Kidney (tissue), 14 donors: ENCODE data around the gene HAND1. TPM values are rescaled to one million over a fixed set of nuclear protein-coding genes. Genes with fewer than 3 reads are reported as not detected.

Experiments
- DNase-seq, 5 donors: peaks; one replicate each; pipeline ENCODE4 v3.0.0-alpha.2; 2013 to 2020
- FAIRE-seq: peaks from 2 replicates; lab custom pipeline; 2012; peaks lifted over from hg19 to GRCh38; lab: Jason Lieb, UNC
- H3K27ac ChIP-seq, 2 donors: one replicate each; pipeline ENCODE4 v1.7.0; 2013; ENCODE audit warnings: low read depth in 2 of 2, low read length in 2 of 2, inconsistent platforms in 1 of 2
- H3K27me3 ChIP-seq: one replicate; pipeline ENCODE4 v1.7.1; 2013; ENCODE audit warnings: low read length, inconsistent platforms; ENCODE audit not compliant: control insufficient read depth, insufficient read depth
- H3K36me3 ChIP-seq, 3 donors: one replicate each; pipeline versions ENCODE4 v1.7.0 to v1.7.1; 2013; ENCODE audit warnings: low read length in 3 of 3, control low read depth in 1 of 3, inconsistent platforms in 1 of 3; ENCODE audit not compliant: insufficient read depth in 3 of 3, control insufficient read depth in 2 of 3
- H3K4me1 ChIP-seq, 3 donors: one replicate each; pipeline versions ENCODE4 v1.7.0 to v1.7.1; 2013; ENCODE audit warnings: low read length in 3 of 3, inconsistent platforms in 1 of 3, low read depth in 1 of 3; ENCODE audit not compliant: control insufficient read depth in 2 of 3, insufficient read depth in 2 of 3
- H3K4me3 ChIP-seq, 3 donors: one replicate each; pipeline versions ENCODE4 v1.7.0 to v1.8.1; 2013; ENCODE audit warnings: low read length in 3 of 3, control low read depth in 1 of 3, inconsistent platforms in 1 of 3
- H3K9ac ChIP-seq, 3 donors: one replicate each; pipeline versions ENCODE4 v1.7.0 to v1.7.1; 2013; ENCODE audit warnings: low read length in 3 of 3, control low read depth in 1 of 3, inconsistent platforms in 1 of 3
- H3K9me3 ChIP-seq, 3 donors: one replicate each; pipeline versions ENCODE4 v1.7.0 to v1.7.1; 2013; ENCODE audit warnings: low read length in 3 of 3, control low read depth in 1 of 3, inconsistent platforms in 1 of 3; ENCODE audit not compliant: control insufficient read depth in 2 of 3, insufficient read depth in 1 of 3
- CTCF ChIP-seq: IDR thresholded peaks from 3 replicates; pipeline ENCODE4 v1.5.1; 2012; ENCODE audit warnings: mild to moderate bottlenecking, moderate library complexity, borderline replicate concordance; ENCODE audit not compliant: insufficient read depth; ENCODE audit errors: extremely low read depth
- intact Hi-C: fragments of 100-400 bp; cut with DNase I; formaldehyde crosslinking; loops from one replicate; pipeline ENCODE4 v1.11.1; 2022
- polyA plus RNA-seq: library from polyadenylated mRNA; stranded (reverse); fragments of 350-450 nt; fragmentation: Illumina TruSeq; extraction: RNeasy Lipid Tissue Mini Kit (QIAGEN cat#74804); gene quantifications from one replicate; pipeline ENCODE4 v1.2.3, GENCODE V29; 2014; ENCODE audit warnings: low read depth, low replicate concordance; ENCODE audit not compliant: insufficient read depth
- total RNA-seq: library from RNA; stranded (reverse); fragmentation: NEBNext Ultra II Directional; extraction: Animal tissue kit (Norgen Biotek cat#: 25700); gene quantifications from one replicate; pipeline ENCODE4 v1.2.1, GENCODE V29; 2021
- donor health status: control.
- donor health status: control.
- donor health status: control.
- donor health status: control.
- donor health status: control.
- donor health status: DM: yes; HTN: yes; CAD: no.
- donor health status: Normal renal cell carcinoma (clear cell type).

Gene HAND1
- total and polyA plus RNA-seq, 2 donors from 2014 or later = not detected

GRCh38 chr5:154501566-154501965 lies 23.5 kb upstream of the HAND1 start:
- Histone ChIP-seq H3K4me3 (no peak overlapping the region), H3K4me1 (no peaks in the 10 kb centered on the region), H3K9me3 (no peaks in the 10 kb centered on the region), H3K36me3 (no peaks in the 10 kb centered on the region), H3K27ac (no peak overlapping the region), H3K9ac (no peak overlapping the region), H3K27me3 (no peaks in the 10 kb centered on the region)
- no peak for TF ChIP-seq CTCF
- no peak for FAIRE-seq
- intact Hi-C loops = no loop called here
- DNase-seq = no peak

GRCh38 chr5:154498994-154499393 lies 21.0 kb upstream of the HAND1 start:
- Histone ChIP-seq H3K27me3 (peaks cover 14% of the 10 kb centered on the region), H3K4me1 (no peaks in the 10 kb centered on the region), H3K27ac (no peak overlapping the region), H3K9me3 (no peaks in the 10 kb centered on the region), H3K4me3 (no peak overlapping the region), H3K9ac (no peak overlapping the region), H3K36me3 (no peaks in the 10 kb centered on the region)
- DNase-seq (no peak), FAIRE-seq (no peak)
- TF ChIP-seq CTCF = no peak
- intact Hi-C loops = no loop called here

GRCh38 chr5:154498591-154498990 lies 20.6 kb upstream of the HAND1 start:
- Histone ChIP-seq H3K36me3 (no peaks in the 10 kb centered on the region), H3K27ac (no peak overlapping the region), H3K9ac (no peak overlapping the region), H3K27me3 (peaks cover 16% of the 10 kb centered on the region), H3K4me1 (no peaks in the 10 kb centered on the region), H3K4me3 (no peak overlapping the region), H3K9me3 (no peaks in the 10 kb centered on the region)
- intact Hi-C loops = no loop called here
- DNase-seq (no peak), FAIRE-seq (no peak)
- no peak for TF ChIP-seq CTCF

- intact Hi-C loops = no loop called here
- Histone ChIP-seq H3K9me3 (no peaks in the 10 kb centered on the region), H3K4me1 (no peaks in the 10 kb centered on the region), H3K4me3 (no peak overlapping the region), H3K27me3 (peaks cover 31% of the 10 kb centered on the region), H3K9ac (no peak overlapping the region), H3K36me3 (no peaks in the 10 kb centered on the region), H3K27ac (no peak overlapping the region)
- TF ChIP-seq CTCF = no peak
- FAIRE-seq (no peak), DNase-seq (no peak)
These were observed 16.0 kb upstream of the HAND1 start for GRCh38 chr5:154494036-154494435.
